Neural crest cell (in vitro differentiated cells): ENCODE measurements around the gene MYCBPAP. TPM values are rescaled to one million over a fixed set of nuclear protein-coding genes. Genes with fewer than 3 reads are reported as not detected.

Experiments
- DNase-seq: peaks from one replicate; pipeline ENCODE4 v3.0.0; 2021; ENCODE audit warnings: low read depth, mixed read lengths, low spot score
- H3K27ac Mint-ChIP-seq: one replicate; pipeline ENCODE4 v1.8.0; 2021; ENCODE audit warnings: mild to moderate bottlenecking, mixed read lengths; ENCODE audit not compliant: unreplicated experiment
- H3K27me3 Mint-ChIP-seq: 2 replicates; pipeline ENCODE4 v1.8.0; 2021; ENCODE audit warnings: low read depth, mild to moderate bottlenecking, mixed read lengths
- H3K36me3 Mint-ChIP-seq: 2 replicates; pipeline ENCODE4 v1.8.0; 2021; ENCODE audit warnings: low read depth, mild to moderate bottlenecking, mixed read lengths
- H3K4me1 Mint-ChIP-seq: 2 replicates; pipeline ENCODE4 v1.8.0; 2021; ENCODE audit warnings: mixed read lengths
- H3K4me3 Mint-ChIP-seq: one replicate; pipeline ENCODE4 v1.8.0; 2021; ENCODE audit warnings: mild to moderate bottlenecking, mixed read lengths
- H3K9me3 Mint-ChIP-seq: 2 replicates; pipeline ENCODE4 v1.8.0; 2021; ENCODE audit warnings: mixed read lengths
- total RNA-seq: library from RNA; stranded (reverse); gene quantifications from 2 replicates; pipeline ENCODE4 v1.2.1, GENCODE V29; 2021
- TF ChIP-seq, protein P1 (sequence below): fragments of 200-600 bp; sonication (generic); conservative IDR thresholded peaks from 2 replicates; pipeline ENCODE4 v1.5.0; 2021; ENCODE audit warnings: antibody characterized with exemption, mild to moderate bottlenecking

The MYCBPAP gene
- total RNA-seq, 1 donor from 2014 or later = 1.2 TPM

DNA sequence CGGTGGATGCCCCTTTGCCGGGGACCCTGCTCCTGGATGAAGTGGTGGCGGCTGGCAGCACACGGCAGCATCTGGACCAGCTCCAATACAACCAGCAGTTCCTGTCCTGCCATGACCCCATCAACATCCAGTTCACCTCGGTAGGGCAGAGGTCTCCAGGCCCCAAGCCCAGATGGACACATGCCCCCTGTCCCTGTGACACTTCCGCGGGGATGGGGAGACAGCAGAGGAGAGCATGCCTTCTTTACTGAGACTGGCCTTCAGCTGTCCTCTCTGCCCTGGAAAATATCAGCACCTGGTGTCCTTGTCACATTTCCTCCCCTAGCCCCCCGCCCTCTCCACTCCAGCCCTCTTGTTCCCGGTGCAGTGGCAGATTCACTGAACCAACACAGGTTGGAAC lies 45.8 kb upstream of the MYCBPAP start:
- Mint-ChIP-seq H3K4me1 (peaks cover 7% of the 10 kb centered on the region), H3K27me3 (peaks cover 5% of the 10 kb centered on the region), H3K4me3 (no peak overlapping the region), H3K9me3 (no peaks in the 10 kb centered on the region), H3K36me3 (no peaks in the 10 kb centered on the region), H3K27ac (no peak overlapping the region)
- TF ChIP-seq, protein P1, sequence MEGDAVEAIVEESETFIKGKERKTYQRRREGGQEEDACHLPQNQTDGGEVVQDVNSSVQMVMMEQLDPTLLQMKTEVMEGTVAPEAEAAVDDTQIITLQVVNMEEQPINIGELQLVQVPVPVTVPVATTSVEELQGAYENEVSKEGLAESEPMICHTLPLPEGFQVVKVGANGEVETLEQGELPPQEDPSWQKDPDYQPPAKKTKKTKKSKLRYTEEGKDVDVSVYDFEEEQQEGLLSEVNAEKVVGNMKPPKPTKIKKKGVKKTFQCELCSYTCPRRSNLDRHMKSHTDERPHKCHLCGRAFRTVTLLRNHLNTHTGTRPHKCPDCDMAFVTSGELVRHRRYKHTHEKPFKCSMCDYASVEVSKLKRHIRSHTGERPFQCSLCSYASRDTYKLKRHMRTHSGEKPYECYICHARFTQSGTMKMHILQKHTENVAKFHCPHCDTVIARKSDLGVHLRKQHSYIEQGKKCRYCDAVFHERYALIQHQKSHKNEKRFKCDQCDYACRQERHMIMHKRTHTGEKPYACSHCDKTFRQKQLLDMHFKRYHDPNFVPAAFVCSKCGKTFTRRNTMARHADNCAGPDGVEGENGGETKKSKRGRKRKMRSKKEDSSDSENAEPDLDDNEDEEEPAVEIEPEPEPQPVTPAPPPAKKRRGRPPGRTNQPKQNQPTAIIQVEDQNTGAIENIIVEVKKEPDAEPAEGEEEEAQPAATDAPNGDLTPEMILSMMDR = no peak
- no peak for DNase-seq

DNA sequence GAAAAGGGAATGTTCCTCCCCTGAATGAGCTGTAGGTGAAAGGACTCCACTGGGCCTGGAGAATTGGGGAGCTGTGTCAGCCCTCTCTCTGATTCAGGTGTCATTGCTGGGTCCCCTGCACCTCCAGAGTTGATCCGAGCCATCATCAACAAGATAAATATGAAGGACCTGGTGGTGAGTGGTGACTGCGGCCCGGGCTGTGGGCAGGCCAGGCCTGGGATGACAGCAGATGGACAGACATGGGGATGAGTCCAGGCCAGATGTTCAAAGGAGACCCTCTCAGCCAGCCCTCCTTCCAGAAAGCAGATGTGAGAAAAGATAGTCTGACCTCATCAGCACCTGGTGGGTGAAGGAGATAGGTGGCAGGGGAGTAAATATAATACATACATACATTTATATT lies 44.1 kb upstream of the MYCBPAP start:
- TF ChIP-seq, protein P1 = no peak
- Mint-ChIP-seq H3K9me3 (no peaks in the 10 kb centered on the region), H3K27me3 (peaks cover 18% of the 10 kb centered on the region), H3K4me3 (no peak overlapping the region), H3K4me1 (peaks cover 16% of the 10 kb centered on the region), H3K36me3 (no peaks in the 10 kb centered on the region), H3K27ac (no peak overlapping the region)
- no peak for DNase-seq

DNA sequence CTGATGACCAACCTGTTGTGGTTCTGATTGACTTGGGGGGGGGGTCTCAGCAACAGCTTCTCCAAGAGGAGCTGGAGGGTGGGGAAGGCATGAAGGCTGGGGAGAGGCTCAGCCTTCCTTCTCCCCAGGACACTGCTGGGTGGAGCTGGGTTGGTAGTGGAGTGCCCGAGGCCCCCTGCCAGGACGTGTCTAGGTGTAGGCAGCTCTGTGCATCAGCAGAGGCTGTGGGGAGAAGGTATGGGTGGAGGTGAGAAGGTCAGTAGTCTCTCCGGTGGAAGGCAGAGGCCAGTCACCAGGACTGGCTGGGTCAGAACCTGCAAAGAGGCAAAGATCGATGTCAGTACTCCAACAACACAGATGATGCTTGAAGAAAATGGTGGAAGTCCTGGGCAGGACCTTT lies 43.5 kb upstream of the MYCBPAP start:
- no peak for DNase-seq
- Mint-ChIP-seq H3K4me3 (no peak overlapping the region), H3K27ac (no peak overlapping the region), H3K36me3 (no peaks in the 10 kb centered on the region), H3K27me3 (peaks cover 22% of the 10 kb centered on the region), H3K9me3 (no peaks in the 10 kb centered on the region), H3K4me1 (peaks cover 16% of the 10 kb centered on the region)
- TF ChIP-seq, protein P1 = no peak

DNA sequence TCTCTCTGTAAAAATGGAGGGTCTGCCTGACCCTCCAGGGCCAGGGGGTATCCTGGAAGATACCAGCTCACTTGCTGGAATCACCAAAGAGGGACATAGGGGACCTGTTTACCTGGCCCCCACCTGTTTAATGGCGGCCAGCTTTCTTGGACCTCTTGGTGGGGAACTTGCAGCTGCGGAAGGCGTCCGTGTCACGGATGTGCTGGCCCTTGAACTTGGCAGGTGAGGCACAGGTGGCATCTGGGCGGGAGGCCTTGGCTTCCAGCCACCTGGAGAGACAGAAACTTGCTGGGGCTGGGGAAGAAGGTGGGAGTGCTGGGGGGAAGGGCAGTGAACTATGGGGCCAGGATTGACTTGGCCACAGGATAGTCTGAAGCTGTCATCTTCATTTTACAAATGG lies 43.1 kb upstream of the MYCBPAP start:
- peaks cover 16% of the 10 kb centered on the region for H3K4me1 Mint-ChIP-seq
- H3K36me3 Mint-ChIP-seq = no peaks in the 10 kb centered on the region
- no peak for DNase-seq
- H3K27me3 Mint-ChIP-seq = peaks cover 26% of the 10 kb centered on the region
- no peak overlapping the region for H3K4me3 Mint-ChIP-seq
- no peak overlapping the region for H3K27ac Mint-ChIP-seq
- TF ChIP-seq, protein P1 = no peak
- H3K9me3 Mint-ChIP-seq = no peaks in the 10 kb centered on the region

GRCh38 chr17:50465635-50466034 lies 42.6 kb upstream of the MYCBPAP start:
- no peak for DNase-seq
- H3K4me1 Mint-ChIP-seq = peaks cover 16% of the 10 kb centered on the region
- H3K27ac Mint-ChIP-seq = peak overlapping the region; percentile 12
- no peaks in the 10 kb centered on the region for H3K36me3 Mint-ChIP-seq
- TF ChIP-seq, protein P1 = no peak
- H3K9me3 Mint-ChIP-seq = no peaks in the 10 kb centered on the region
- peaks cover 31% of the 10 kb centered on the region for H3K27me3 Mint-ChIP-seq
- H3K4me3 Mint-ChIP-seq = no peak overlapping the region
